Pons (tissue), 1 donor: ENCODE measurements around the gene FANCD2.
"Not testable (repeated sequence)": the region's sequence is repeated elsewhere in the genome, so short reads cannot be mapped to it uniquely, and the experiment has no call there.

Experiments
- DNase-seq: peaks from one replicate; pipeline ENCODE4 v3.0.0-alpha.2; 2016; ENCODE audit warnings: low spot score

Gene FANCD2

DNA sequence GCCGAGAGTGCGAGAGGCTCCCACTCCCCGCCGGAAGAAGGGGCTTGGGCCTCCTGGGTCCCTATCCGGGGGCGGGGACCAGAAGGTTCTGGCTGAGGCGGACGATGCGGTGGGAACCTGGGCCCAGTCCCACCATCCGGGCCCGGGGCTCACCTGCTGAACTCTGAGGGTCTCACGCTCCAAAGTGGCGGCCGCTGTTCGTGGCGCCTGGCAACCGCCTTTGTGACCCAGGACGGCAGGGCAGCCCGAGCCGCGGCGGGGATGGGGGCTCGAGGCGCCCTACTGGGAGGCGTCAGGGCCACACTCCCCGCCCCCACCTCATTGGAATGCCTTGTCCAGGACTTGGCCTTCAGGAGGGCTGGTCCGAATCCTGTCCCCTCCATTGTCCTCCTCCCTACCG, 81.9 kb downstream of the FANCD2 start, which contains the start of gene FANCD2OS:
TSS of gene FANCD2OS (minus strand) at position 165 of the 400 bp plus-strand sequence. CDS start 3,481 bp downstream, outside the sequence.
- no peak for DNase-seq

DNA sequence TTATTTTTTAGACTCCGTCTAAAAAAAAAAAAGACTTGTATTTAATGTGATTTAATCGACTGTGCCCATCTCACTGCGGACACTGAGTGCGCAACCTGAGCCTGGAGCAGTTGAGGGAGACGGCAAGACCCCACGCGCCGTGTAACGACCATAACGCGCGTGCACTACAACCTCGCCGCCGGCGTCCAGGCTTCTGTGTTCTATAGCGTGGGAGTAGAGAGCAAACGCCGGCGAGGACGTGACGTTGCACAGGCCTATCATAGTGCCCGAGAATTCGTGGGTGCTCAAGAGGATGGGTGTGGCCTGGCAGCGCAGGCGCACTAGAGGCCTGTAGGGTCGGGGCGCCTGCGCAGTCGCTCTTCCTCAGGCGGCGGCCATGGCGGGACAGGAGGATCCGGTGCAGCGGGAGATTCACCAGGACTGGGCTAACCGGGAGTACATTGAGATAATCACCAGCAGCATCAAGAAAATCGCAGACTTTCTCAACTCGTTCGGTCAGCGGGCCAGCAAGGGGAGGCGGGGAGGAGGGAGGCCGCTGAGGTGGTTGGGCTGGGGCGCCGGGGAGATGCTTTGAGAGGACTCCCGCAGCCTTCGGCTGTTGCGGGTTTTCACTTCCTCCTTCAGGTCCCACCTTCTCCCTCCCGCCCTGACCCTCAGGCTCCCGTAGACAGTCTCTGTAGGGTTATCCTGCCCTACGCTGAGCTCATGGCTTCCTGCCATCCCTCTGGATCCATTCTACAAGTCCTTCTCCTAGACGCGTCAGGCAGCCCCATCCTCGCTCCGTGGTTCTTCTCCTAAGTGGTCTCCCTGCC, 89.3 kb downstream of the FANCD2 start, which contains the start of gene BRK1:
TSS of gene BRK1 (plus strand) at position 350 of the 812 bp plus-strand sequence. CDS start at position 377, 27 bp downstream.
- DNase-seq = peak; percentile 97

DNA sequence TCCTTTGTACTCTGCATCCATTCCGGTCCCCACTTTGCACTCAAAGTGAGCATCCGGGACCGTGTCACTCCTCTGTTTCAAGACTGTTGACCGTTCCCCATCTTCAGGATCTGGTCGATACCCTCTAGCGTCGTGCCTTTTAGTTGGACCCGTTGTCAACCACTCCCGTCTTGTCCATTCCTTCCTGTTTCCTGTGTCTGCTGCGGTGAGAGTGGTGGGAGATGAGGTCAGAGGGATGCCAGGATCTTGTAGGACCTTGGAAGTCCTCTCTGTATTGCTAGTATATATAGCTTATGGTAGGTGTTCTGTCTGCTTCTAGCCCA, 89.9 kb downstream of the FANCD2 start:
- no peak for DNase-seq

DNA sequence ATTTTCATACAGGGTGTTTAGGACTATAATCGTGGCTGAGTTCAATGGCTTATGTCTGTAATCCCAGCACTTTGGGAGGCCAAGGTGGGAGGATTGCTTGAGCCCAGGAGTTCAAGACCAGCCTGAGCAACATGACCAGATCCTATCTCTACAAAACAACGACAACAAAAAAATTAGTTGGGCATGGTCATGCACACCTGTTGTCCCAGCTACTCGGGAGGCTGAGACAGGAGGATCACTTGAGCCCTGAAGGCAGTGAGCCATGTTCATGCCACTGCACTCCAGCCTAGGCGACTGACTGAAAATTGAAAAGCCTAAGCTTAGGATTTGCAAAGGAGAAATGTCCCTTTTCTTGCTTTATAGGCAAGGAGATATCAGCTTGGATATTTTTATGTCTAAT, 90.7 kb downstream of the FANCD2 start:
- DNase-seq = no peak

DNA sequence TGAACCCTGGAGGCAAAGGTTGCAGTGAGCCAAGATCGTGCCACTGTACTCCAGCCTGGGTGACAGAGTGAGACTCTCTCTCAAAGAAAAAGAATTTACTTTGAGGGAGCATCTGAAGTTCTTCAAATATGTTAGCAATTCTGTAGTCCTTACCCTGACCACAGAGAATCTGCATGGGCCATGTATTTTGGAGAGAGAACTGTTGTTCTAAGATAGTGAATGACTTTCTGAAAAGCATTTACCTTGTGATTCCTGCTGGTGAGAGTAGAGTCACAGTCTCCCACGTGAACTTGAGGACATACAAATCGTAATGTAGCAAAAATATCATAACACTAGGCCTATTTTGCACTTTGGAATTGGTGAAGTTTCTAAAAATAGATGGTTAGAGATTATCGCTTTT, 93.1 kb downstream of the FANCD2 start:
- DNase-seq = no peak

DNA sequence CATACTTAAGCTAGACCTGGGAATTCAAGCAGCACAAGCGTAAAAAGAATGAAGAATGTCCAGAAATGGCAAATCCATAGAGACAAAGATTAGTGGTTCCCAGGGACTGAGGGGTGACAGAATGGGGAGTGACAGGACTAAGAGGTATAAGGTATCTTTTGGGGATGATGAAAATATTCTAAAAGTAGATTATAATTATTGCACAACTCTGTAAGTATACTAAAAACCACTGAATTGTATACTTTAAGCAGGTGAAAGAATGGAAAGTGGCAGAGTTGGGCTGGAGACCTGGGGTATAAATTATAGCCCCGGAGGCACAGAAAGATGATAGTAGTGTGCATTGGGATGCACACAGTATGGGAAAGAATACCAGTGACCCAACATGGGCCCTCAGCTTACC, 94.8 kb downstream of the FANCD2 start:
- DNase-seq = no peak

DNA sequence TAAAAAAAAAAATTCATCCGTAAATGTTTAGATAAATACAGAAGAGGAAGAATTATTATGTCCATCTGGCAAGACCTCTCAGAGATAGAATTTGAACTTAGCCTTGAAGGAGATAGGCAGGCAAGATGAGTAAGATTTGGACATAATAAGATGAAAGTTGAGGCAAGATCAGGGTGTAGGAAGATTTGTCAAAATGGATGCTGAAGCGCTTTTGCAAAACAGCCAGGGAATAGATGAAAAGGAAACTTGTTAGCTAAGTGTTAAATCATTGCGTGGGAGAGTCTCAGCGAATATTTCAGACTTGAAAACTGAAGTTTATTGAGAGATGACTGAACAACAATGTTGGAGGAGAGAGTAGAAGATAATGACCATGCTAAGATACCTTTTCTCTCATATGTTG, 96.5 kb downstream of the FANCD2 start:
- DNase-seq = no peak

DNA sequence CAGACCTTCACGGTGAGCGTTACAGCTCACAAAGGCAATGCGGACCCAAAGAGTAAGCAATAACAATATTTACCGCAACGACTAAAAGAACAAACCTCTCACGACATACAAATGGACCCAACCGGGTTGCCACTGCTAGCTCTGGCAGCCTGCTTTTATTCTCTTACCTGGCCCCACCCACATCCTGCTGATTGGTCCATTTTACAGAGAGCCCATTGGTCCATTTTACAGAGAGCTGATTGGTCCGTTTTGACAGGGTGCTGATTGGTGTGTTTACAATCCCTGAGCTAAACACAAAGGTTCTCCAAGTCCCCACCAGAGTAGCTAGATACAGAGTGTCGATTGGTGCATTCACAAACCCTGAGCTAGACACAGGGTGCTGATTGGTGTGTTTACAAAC, 109.6 kb downstream of the FANCD2 start:
- not testable (repeated sequence) for DNase-seq

DNA sequence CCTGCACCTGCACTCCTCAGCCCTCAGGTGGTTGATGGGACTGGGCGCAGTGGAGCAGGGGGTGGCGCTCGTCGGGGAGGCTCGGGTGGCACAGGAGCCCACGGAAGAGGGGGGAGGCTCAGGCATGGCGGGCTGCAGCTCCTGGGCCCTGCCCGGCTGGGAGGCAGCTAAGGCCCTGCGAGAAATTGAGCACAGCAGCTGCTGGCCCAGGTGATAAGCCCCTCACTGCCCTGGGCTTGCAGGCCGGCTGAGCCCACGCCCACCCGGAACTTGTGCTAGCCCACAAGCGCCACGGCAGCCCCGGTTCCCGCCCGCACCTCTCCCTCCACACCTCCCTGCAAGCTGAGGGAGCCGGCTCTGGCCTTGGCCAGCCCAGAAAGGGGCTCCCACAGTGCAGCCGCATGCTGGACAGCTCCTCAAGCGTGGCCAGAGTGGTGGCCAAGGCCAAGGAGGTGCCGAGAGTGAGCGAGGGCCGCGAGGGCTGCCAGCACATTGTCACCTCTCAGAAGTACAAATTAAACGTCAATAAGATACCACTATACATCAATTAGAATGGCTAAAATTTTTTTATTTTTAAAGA, 110.3 kb downstream of the FANCD2 start:
- no peak for DNase-seq

DNA sequence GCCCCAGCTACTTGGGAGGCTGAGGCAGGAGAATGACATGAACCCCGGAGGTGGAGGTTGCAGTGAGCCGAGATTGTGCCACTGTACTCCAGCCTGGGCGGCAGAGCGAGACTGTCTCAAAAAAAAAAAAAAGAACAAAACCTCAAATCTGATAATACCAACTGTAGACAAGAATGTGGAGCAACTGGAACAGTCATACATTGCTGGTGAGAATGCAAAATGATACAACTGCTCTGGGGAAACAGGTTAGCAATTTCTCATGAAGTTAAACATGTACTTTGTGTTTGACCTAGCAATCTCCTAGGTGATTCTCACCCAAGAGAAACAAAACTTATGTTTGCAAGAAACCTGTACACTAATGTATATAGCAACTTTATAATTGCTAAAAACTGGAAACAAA, 110.9 kb downstream of the FANCD2 start:
- no peak for DNase-seq

DNA sequence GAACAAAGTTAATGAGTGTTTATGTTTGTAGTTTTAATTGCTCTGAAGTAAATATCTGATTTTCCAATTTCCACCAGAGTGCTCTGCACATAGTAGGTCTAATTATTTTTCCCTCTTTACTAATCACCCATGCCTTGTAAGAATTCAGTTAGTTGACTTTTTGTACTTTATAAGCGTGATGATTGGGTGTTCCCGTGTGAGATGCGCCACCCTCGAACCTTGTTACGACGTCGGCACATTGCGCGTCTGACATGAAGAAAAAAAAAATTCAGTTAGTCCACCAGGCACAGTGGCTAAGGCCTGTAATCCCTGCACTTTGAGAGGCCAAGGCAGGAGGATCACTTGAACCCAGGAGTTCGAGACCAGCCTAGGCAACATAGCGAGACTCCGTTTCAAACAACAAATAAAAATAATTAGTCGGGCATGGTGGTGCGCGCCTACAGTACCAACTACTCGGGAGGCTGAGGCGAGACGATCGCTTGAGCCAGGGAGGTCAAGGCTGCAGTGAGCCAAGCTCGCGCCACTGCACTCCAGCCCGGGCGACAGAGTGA, 114.8 kb downstream of the FANCD2 start:
- no peak for DNase-seq

DNA sequence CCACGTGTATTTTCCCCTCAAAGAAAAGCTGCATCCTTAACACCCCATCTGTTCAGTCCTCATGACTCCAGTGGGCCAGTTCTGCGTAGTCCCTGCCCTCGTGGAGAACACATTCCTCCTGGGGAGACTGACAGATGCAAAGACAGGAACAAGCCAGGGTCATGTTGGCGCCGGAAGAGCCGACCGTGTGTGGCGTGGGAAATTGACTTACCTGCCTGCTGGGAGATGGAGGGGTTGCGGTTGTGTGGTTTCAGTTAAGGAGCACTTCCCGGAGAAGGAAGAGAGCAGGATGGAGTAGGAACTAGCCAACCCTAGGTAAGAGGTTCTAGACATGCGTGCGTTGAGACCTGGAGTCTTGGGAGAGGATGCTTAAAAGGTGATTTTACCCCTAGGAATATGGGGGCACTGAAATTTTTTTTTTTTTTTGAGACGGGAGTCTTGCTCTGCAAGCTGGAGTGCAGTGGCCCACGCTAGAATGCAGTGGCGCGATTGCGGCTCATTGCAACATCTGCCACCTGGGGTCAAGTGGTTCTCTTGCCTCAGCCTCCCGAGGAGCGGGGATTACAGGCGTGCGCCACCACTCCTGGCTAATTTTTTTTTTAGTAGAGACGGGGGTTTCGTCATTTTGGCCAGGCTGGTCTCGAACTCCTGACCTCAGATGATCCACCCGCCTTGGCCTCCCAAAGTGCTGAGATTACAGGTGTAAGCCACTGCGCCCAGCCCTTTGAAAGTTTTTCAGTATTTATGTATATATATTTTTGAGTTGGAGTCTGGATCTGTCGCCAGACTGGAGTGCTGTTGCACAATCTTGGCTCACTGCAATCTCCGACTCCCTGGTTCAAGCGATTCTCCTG, 116.7 kb downstream of the FANCD2 start:
- no peak for DNase-seq

DNA sequence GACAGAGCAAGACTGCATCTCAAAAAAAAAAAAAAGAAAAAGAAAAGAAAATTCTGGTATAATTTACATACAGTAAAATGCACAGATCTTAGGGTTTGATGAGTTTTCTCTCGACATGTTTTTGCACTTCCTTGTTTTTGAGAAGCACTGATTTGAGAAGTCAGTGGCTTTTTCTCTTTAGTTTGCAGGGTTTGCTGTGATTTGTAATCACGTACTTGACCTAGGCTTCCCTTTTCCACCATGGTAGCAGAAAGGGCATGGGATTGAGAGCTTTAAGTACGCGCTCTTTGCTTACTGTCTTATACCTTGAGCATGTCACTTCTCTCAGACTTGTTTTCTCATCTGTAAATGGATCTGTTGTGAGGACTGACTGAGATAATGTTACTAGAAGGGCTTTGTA, 119.4 kb downstream of the FANCD2 start:
- peak; percentile 44 for DNase-seq

DNA sequence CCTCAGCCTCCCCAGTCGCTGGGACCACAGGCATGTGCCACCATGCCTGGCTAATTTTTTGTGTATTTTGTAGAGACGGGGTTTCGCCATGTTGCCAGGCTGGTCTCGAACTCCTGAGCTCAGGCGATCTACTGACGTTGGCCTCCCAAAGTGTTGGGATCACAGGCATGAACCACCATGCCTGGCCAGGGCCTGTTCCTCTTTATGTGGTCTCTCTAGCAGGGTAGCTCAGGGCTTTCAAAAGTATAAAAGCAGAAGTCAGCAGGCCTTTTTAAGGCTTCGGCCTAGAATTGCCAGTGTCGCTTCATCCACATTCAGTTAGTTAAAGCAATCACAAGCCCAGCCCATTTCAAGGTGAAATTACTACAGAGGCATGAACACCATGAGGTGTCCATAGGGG, 123.0 kb downstream of the FANCD2 start:
- no peak for DNase-seq

DNA sequence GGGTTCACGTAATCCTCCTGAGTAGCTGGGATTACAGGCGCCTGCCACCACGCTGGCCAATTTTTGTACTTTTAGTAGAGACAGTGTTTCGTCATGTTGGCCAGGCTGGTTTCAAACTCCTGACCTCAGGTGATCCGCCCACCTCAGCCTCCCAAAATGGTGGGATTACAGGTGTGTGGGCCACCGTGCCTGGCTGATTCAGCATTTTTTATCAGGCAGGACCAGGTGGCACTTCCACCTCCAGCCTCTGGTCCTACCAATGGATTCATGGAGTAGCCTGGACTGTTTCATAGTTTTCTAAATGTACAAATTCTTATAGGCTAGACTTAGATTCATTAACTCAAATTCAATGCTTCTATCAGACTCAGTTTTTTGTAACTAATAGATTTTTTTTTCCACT, 124.8 kb downstream of the FANCD2 start:
- DNase-seq = no peak
